ENCODE measurements around the gene STARD7. TPM values are rescaled to one million over a fixed set of nuclear protein-coding genes. Genes with fewer than 3 reads are reported as not detected.
A peak's percentile ranks its signal among the peaks of the same experiment; 100 is the strongest.

Gene STARD7
- total and polyA plus RNA-seq, 2 of the 13 experiments (the other 11 are each of a cell fraction or from before 2014, with no cell fraction given), result 88.2 to 300 TPM

DNA sequence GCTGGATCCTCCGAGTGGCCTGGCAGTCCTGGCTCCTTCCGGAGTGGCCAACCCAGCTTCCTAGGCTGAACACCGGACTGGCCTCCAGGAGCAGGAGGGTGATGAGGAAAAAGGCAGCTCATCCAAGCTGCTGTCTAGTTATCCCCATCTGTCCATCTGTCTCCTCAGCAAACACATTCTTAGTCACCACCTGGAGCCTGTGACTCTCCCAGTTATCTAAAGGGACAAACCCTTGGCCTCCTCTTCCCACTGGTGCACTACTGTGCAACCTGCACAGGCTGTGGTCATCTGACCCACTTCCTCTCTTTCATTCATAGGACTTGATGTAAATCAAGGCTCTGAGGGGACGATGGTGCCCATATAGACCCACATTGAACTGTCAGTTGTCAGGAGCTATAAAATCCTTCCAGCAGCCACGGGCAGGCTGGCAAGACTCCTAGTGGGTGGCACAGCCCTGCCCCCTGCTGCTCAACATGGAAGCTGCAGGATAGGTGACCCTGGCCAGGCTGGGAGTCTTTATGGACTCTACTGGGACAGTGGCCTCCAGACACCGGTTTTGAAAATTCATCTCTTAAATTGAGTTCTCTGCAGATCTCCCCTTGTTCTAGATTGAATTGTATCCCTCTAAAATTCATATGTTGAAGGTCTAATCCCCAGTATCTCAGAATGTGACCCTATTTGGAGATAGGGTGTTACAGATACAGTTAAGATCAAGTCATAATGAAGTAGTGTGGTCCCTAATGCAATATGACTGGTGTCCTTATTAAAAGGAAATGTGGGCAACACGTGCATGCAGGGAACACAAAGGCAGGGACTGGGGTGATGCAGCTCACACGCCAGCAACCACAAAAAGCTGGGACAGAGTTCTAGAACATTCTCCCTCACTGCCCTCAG, 34.1 kb downstream of the STARD7 start (continued):
- TF ChIP-seq SPEN (CRISPR knock-in tag; IDR thresholded peaks at IDR 0.05; ENCODE audit: low read depth) (peak; percentile 36; the same call in 1 of the 2 replicates), ZNF501 (CRISPR knock-in tag; IDR thresholded peaks at IDR 0.05) (0 out of 2 replicates have a peak, but pooled peaks have one; percentile 41), ZSCAN31 (CRISPR knock-in tag; IDR thresholded peaks at IDR 0.05; ENCODE audit: low read depth) (0 out of 2 replicates have a peak, but pooled peaks have one; percentile 18), NCOA2 (CRISPR knock-in tag; IDR thresholded peaks at IDR 0.05) (0 out of 2 replicates have a peak, but pooled peaks have one; percentile 15), ZNF703 (CRISPR knock-in tag; IDR thresholded peaks at IDR 0.05; ENCODE audit: borderline replicate concordance) (no peak), XRCC5 (optimal IDR thresholded peaks at IDR 0.05; ENCODE audit: low read length) (peak; percentile 70), ZNF563 (CRISPR knock-in tag; IDR thresholded peaks at IDR 0.05) (0 out of 2 replicates have a peak, but pooled peaks have one; percentile 34), ZNF510 (CRISPR knock-in tag; IDR thresholded peaks at IDR 0.05; ENCODE audit: low read depth) (0 out of 2 replicates have a peak, but pooled peaks have one; percentile 36), ZSCAN29 (CRISPR knock-in tag; conservative IDR thresholded peaks at IDR 0.05) (0 out of 2 replicates have a peak, but pooled peaks have one; percentile 45), MAZ (IDR thresholded peaks at IDR 0.05; ENCODE audit: borderline replicate concordance, low read depth, low read length) (no peak), MAZ (CRISPR knock-in tag; IDR thresholded peaks at IDR 0.05; ENCODE audit: low read depth) (0 out of 2 replicates have a peak, but pooled peaks have one; percentile 28), SP2 (CRISPR knock-in tag; IDR thresholded peaks at IDR 0.05) (no peak)
- TF ChIP-seq, protein P1, sequence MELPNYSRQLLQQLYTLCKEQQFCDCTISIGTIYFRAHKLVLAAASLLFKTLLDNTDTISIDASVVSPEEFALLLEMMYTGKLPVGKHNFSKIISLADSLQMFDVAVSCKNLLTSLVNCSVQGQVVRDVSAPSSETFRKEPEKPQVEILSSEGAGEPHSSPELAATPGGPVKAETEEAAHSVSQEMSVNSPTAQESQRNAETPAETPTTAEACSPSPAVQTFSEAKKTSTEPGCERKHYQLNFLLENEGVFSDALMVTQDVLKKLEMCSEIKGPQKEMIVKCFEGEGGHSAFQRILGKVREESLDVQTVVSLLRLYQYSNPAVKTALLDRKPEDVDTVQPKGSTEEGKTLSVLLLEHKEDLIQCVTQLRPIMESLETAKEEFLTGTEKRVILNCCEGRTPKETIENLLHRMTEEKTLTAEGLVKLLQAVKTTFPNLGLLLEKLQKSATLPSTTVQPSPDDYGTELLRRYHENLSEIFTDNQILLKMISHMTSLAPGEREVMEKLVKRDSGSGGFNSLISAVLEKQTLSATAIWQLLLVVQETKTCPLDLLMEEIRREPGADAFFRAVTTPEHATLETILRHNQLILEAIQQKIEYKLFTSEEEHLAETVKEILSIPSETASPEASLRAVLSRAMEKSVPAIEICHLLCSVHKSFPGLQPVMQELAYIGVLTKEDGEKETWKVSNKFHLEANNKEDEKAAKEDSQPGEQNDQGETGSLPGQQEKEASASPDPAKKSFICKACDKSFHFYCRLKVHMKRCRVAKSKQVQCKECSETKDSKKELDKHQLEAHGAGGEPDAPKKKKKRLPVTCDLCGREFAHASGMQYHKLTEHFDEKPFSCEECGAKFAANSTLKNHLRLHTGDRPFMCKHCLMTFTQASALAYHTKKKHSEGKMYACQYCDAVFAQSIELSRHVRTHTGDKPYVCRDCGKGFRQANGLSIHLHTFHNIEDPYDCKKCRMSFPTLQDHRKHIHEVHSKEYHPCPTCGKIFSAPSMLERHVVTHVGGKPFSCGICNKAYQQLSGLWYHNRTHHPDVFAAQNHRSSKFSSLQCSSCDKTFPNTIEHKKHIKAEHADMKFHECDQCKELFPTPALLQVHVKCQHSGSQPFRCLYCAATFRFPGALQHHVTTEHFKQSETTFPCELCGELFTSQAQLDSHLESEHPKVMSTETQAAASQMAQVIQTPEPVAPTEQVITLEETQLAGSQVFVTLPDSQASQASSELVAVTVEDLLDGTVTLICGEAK (IDR thresholded peaks at IDR 0.05), result no peak
- TF ChIP-seq, protein P1 (CRISPR knock-in tag; IDR thresholded peaks at IDR 0.05), result no peak
- TF ChIP-seq, protein P2, sequence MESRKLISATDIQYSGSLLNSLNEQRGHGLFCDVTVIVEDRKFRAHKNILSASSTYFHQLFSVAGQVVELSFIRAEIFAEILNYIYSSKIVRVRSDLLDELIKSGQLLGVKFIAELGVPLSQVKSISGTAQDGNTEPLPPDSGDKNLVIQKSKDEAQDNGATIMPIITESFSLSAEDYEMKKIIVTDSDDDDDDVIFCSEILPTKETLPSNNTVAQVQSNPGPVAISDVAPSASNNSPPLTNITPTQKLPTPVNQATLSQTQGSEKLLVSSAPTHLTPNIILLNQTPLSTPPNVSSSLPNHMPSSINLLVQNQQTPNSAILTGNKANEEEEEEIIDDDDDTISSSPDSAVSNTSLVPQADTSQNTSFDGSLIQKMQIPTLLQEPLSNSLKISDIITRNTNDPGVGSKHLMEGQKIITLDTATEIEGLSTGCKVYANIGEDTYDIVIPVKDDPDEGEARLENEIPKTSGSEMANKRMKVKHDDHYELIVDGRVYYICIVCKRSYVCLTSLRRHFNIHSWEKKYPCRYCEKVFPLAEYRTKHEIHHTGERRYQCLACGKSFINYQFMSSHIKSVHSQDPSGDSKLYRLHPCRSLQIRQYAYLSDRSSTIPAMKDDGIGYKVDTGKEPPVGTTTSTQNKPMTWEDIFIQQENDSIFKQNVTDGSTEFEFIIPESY (CRISPR knock-in tag; IDR thresholded peaks at IDR 0.05), result no peak
